Activated naive CD8-positive, alpha-beta T cell treated with anti-CD3 and anti-CD28 coated beads, Interleukin-2, amount 50 U/mL, for 16 hours (primary cell): ENCODE data around the gene ADGRG7.

Source experiments
- DNase-seq: peaks from one replicate; pipeline ENCODE4 v3.0.0-alpha.2; 2020; ENCODE audit warnings: low read depth, low spot score

ADGRG7 gene

GRCh38 chr3:100698736-100699135 is 89.3 kb downstream of the ADGRG7 start:
- no peak for DNase-seq

- DNase-seq, result no peak
Measured at GRCh38 chr3:100700708-100701107, 91.3 kb downstream of the ADGRG7 start.

- DNase-seq, result no peak
Measured at GRCh38 chr3:100702082-100702979, 92.9 kb downstream of the ADGRG7 start.

- no peak for DNase-seq
Measured at GRCh38 chr3:100702980-100703345, 93.6 kb downstream of the ADGRG7 start.

- no peak for DNase-seq
Measured at GRCh38 chr3:100703865-100704264, 94.5 kb downstream of the ADGRG7 start.

- no peak for DNase-seq
Measured at GRCh38 chr3:100706365-100706764, 97.0 kb downstream of the ADGRG7 start.

- DNase-seq, result no peak
Measured at GRCh38 chr3:100708644-100708988, 99.2 kb downstream of the ADGRG7 start.

- DNase-seq, result peak; percentile 90
Measured at GRCh38 chr3:100708989-100709841, 99.8 kb downstream of the ADGRG7 start, which contains the start of gene TFG. Gene TFG, plus strand, starts transcription at chr3:100709494. Its CDS starts 4,192 bp downstream, at chr3:100713686.

GRCh38 chr3:100709842-100710260 is 100.5 kb downstream of the ADGRG7 start:
- no peak for DNase-seq

- DNase-seq, result peak; percentile 11
Measured at GRCh38 chr3:100710261-100710968, 101.0 kb downstream of the ADGRG7 start.

- DNase-seq, result no peak
Measured at GRCh38 chr3:100715176-100715575, 105.8 kb downstream of the ADGRG7 start.

- no peak for DNase-seq
Measured at GRCh38 chr3:100717063-100717462, 107.7 kb downstream of the ADGRG7 start.

- no peak for DNase-seq
Measured at GRCh38 chr3:100717637-100718487, 108.5 kb downstream of the ADGRG7 start.

GRCh38 chr3:100719136-100719535 is 109.7 kb downstream of the ADGRG7 start:
- no peak for DNase-seq

- no peak for DNase-seq
Measured at GRCh38 chr3:100720426-100720825, 111.0 kb downstream of the ADGRG7 start.

- no peak for DNase-seq
Measured at GRCh38 chr3:100725935-100726513, 116.6 kb downstream of the ADGRG7 start.

- no peak for DNase-seq
Measured at GRCh38 chr3:100726706-100727105, 117.3 kb downstream of the ADGRG7 start.

- no peak for DNase-seq
Measured at GRCh38 chr3:100730524-100730923, 121.1 kb downstream of the ADGRG7 start.

GRCh38 chr3:100732435-100732834 is 123.0 kb downstream of the ADGRG7 start:
- DNase-seq, result no peak

- DNase-seq, result no peak
Measured at GRCh38 chr3:100737334-100737733, 127.9 kb downstream of the ADGRG7 start.

GRCh38 chr3:100740207-100740606 is 130.8 kb downstream of the ADGRG7 start:
- DNase-seq, result no peak
